K562 (cell line): Measurements from ENCODE around the gene NECTIN1. TPM values are rescaled to one million over a fixed set of nuclear protein-coding genes. Genes with fewer than 3 reads are reported as not detected.
A peak's percentile ranks its signal among the peaks of the same experiment; 100 is the strongest.

Source experiments
- ATAC-seq: fragments of 200-7000 bp; cut with Tn5 transposase; 3 replicates; pipeline ENCODE4 v1.9.1; 2020; ENCODE audit warnings: moderate library complexity
- BruUV-seq: library from RNA; stranded (reverse); fragments of 400-500 nt; replicated peaks from 2 replicates; lab custom pipeline; 2021; lab: Mats Ljungman, UMichigan
- CTCF ChIA-PET: fragments of 300-600 bp; formaldehyde crosslinking; extraction: SDS; loops from one replicate; lab custom pipeline; 2021; ENCODE audit warnings: low intra/inter-chr PET ratio; lab: Yijun Ruan, JAX
- POLR2A ChIA-PET: fragments of 300-600, 350-650 bp; sonication (Branson Sonifier 250); formaldehyde crosslinking; extraction: SDS; loops from one replicate; lab custom pipeline; 2021; ENCODE audit warnings: antibody characterized with exemption, inconsistent platforms; lab: Yijun Ruan, JAX
- DNase-seq, 4 experiments: peaks; one replicate each; pipeline versions ENCODE4 v3.0.0 to v3.0.0-alpha.2; 2011 to 2018; ENCODE audit warnings: low spot score in 3 of 4, mixed read lengths in 3 of 4; ENCODE audit errors: extremely low read depth in 1 of 4
- FAIRE-seq: peaks from 2 replicates; lab custom pipeline; 2011; peaks lifted over from hg19 to GRCh38; lab: Jason Lieb, UNC
- H2AFZ ChIP-seq: 2 replicates; pipeline ENCODE4 v1.6.0; 2011; ENCODE audit warnings: low read depth, low read length, control low read depth, inconsistent platforms
- H3K27ac ChIP-seq: fragments of 200-600 bp; 3 replicates; pipeline ENCODE4 v1.8.0; 2011; ENCODE audit warnings: low read depth, mild to moderate bottlenecking, control low read depth, inconsistent platforms, low read length, moderate library complexity, mixed read lengths; ENCODE audit errors: extremely low read depth
- H3K27me3 ChIP-seq, 2 experiments: fragments of 300-600 bp in 1 of 2; 2 replicates in 1 of 2; 3 replicates in 1 of 2; pipeline versions ENCODE4 v1.6.0 to v1.8.0; 2011; ENCODE audit warnings: inconsistent platforms in 2 of 2, low read length in 2 of 2, mild to moderate bottlenecking in 1 of 2, mixed read lengths in 1 of 2, moderate library complexity in 1 of 2; ENCODE audit not compliant: control insufficient read depth in 2 of 2, insufficient read depth in 2 of 2
- H3K36me3 ChIP-seq: fragments of 300-600 bp; 3 replicates; pipeline ENCODE4 v1.8.0; 2011; ENCODE audit warnings: mild to moderate bottlenecking, low read length, inconsistent platforms; ENCODE audit not compliant: control insufficient read depth, insufficient read depth
- H3K4me1 ChIP-seq, 2 experiments: fragments of 200-600 bp in 1 of 2; replicated peaks in 1 of 2; 2 replicates in 1 of 2; 3 replicates in 1 of 2; pipeline versions ENCODE4 v1.5.1 to v1.8.0; 2011; ENCODE audit warnings: inconsistent platforms in 2 of 2, low read length in 2 of 2, mild to moderate bottlenecking in 1 of 2, mixed read lengths in 1 of 2, moderate library complexity in 1 of 2; ENCODE audit not compliant: control insufficient read depth in 2 of 2, insufficient read depth in 2 of 2
- H3K4me2 ChIP-seq: 2 replicates; pipeline ENCODE4 v1.6.1; 2011; ENCODE audit warnings: low read length, control low read depth, inconsistent platforms, mixed read lengths; ENCODE audit not compliant: insufficient read depth
- H3K4me3 ChIP-seq: fragments of 200-600 bp; sonication (generic), shearing (Covaris generic); 2 replicates; pipeline ENCODE4 v1.5.1; 2016; ENCODE audit warnings: control low read depth, inconsistent platforms
- H3K79me2 ChIP-seq: fragments of 200-600 bp; 3 replicates; pipeline ENCODE4 v1.8.0; 2011; ENCODE audit warnings: low read length, inconsistent platforms; ENCODE audit not compliant: control insufficient read depth, insufficient read depth
- H3K9ac ChIP-seq, 2 experiments: 2 replicates each; pipeline versions ENCODE4 v1.6.0 to v1.6.1; 2011; ENCODE audit warnings: low read depth in 2 of 2, low read length in 2 of 2, control low read depth in 1 of 2, inconsistent platforms in 1 of 2, mild to moderate bottlenecking in 1 of 2, mixed read lengths in 1 of 2; ENCODE audit not compliant: insufficient read depth in 1 of 2
- H3K9me1 ChIP-seq: one replicate; pipeline ENCODE4 v1.6.0; 2011; ENCODE audit warnings: inconsistent platforms, mild to moderate bottlenecking, low read length, moderate library complexity; ENCODE audit not compliant: control insufficient read depth, insufficient read depth
- H3K9me3 ChIP-seq: replicated peaks from 2 replicates; pipeline ENCODE4 v1.5.1; 2011; ENCODE audit warnings: low read depth, low read length, inconsistent platforms; ENCODE audit not compliant: control insufficient read depth, insufficient read depth
- H4K20me1 ChIP-seq: replicated peaks from 2 replicates; pipeline ENCODE4 v1.6.1; 2011; ENCODE audit warnings: low read length, inconsistent platforms, mixed read lengths; ENCODE audit not compliant: control insufficient read depth, insufficient read depth
- COPS2 ChIP-seq: fragments of 450-650 bp; conservative IDR thresholded peaks from 2 replicates; pipeline ENCODE4 v1.6.1; 2016; ENCODE audit warnings: mild to moderate bottlenecking, moderate library complexity
- ELF2 ChIP-seq: fragments of 250-450 bp; sonication (Bioruptor Pico); IDR thresholded peaks from 2 replicates; pipeline ENCODE4 v1.5.0; 2021; ENCODE audit warnings: mild to moderate bottlenecking
- KDM2B ChIP-seq: fragments of 250-450 bp; sonication (Bioruptor Pico); IDR thresholded peaks from 2 replicates; pipeline ENCODE4 v1.8.0; 2021; ENCODE audit warnings: mild to moderate bottlenecking, moderate library complexity
- L3MBTL2 ChIP-seq: fragments of 450-650 bp; IDR thresholded peaks from 2 replicates; pipeline ENCODE4 v1.6.1; 2016; ENCODE audit warnings: mild to moderate bottlenecking, moderate library complexity
- MCM2 ChIP-seq: fragments of 450-650 bp; IDR thresholded peaks from 2 replicates; pipeline ENCODE4 v1.6.1; 2017; ENCODE audit warnings: low read depth, mild to moderate bottlenecking
- MTA2 ChIP-seq: fragments of 450-650 bp; IDR thresholded peaks from 2 replicates; pipeline ENCODE4 v1.6.1; 2016; ENCODE audit warnings: low read depth
- PML ChIP-seq: IDR thresholded peaks from 2 replicates; pipeline ENCODE4 v1.6.1; 2012; ENCODE audit warnings: low read length, inconsistent platforms
- ZNF551 ChIP-seq: fragments of 250-450 bp; sonication (Bioruptor Pico); IDR thresholded peaks from 2 replicates; pipeline ENCODE4 v1.5.0; 2021; ENCODE audit warnings: mild to moderate bottlenecking, moderate library complexity
- ZNF589 ChIP-seq: fragments of 200-800 bp; sonication (Bioruptor generic); IDR thresholded peaks from 2 replicates; pipeline ENCODE4 v1.6.1; 2016; ENCODE audit warnings: low read depth, missing genetic modification characterization, missing compliant biosample characterization
- WGBS: fragments of 100-300 bp; shearing (Covaris generic); methylation state at CpG from one replicate; pipeline ENCODE4 v1.1.6; 2016; ENCODE audit warnings: low coverage, mixed read lengths; ENCODE audit not compliant: insufficient coverage; ENCODE audit errors: missing lambda C conversion rate; 5-methylcytosine and 5-hydroxymethylcytosine counted together
- in situ Hi-C: fragments of 300-500 bp; cut with MboI; formaldehyde crosslinking; loops from 4 replicates; pipeline ENCODE4 v1.15.0; 2018; ENCODE audit warnings: inconsistent platforms, mixed read lengths
- intact Hi-C: fragments of 100-400 bp; cut with micrococcal nuclease; formaldehyde crosslinking; loops from 2 replicates; pipeline ENCODE4 v1.14.2; 2022
- polyA plus RNA-seq, 8 experiments: library from polyadenylated mRNA; depleted of rRNA in 4 of 8; stranded (reverse) in 5 of 8; unstranded in 3 of 8; fragments of >200 nt; fragmentation: Nextera tagmentation in 2 of 8; fragmentation: Illumina TruSeq in 1 of 8; extraction: Ambion mirVana in 2 of 8; extraction: Trizol in 1 of 8; gene quantifications; 2 replicates each; pipeline versions ENCODE4 v1.2.1 to v1.2.3, GENCODE V29; 2011 to 2014; ENCODE audit warnings: inconsistent platforms in 1 of 8, missing spikeins in 1 of 8
- total RNA-seq, 7 experiments: library from RNA; depleted of rRNA in 6 of 7; stranded (reverse); fragments of >200 nt in 6 of 7; fragmentation: Illumina TruSeq in 2 of 7; extraction: Trizol in 2 of 7; gene quantifications; 2 replicates each; pipeline versions ENCODE4 v1.2.1 to v1.2.3, GENCODE V29; 2011 to 2021; ENCODE audit warnings: low replicate concordance in 1 of 7

NECTIN1 gene
- total and polyA plus RNA-seq, 9 of the 15 experiments (the other 6 are each of a cell fraction or from before 2014, with no cell fraction given), result 0.09 to 0.53 (median 0.23) TPM; not detected in 2

GRCh38 chr11:119696378-119697222 is 32.4 kb downstream of the NECTIN1 start:
- DNase-seq (peak in 3 of 4 experiments; percentile 17 to 23 (median 21)), ATAC-seq (no peak), FAIRE-seq (no peak)
- H3K79me2 ChIP-seq, result no peaks in the 10 kb centered on the region
- no peak overlapping the region for H3K4me3 ChIP-seq
- no TSS peak for BruUV-seq
- no peaks in the 10 kb centered on the region for H3K9me3 ChIP-seq
- in situ Hi-C loops (no loop called here), intact Hi-C loops (no loop called here)
- peaks cover 4% of the 10 kb centered on the region for H3K9me1 ChIP-seq
- no peak for TF ChIP-seq KDM2B (CRISPR knock-in tag)
- no peak for TF ChIP-seq ZNF589
- TF ChIP-seq COPS2, result no peak
- no peak for TF ChIP-seq MCM2
- TF ChIP-seq MTA2, result no peak
- no peak for TF ChIP-seq ELF2 (CRISPR knock-in tag)
- TF ChIP-seq ZNF551 (CRISPR knock-in tag), result no peak
- no peak for TF ChIP-seq PML
- TF ChIP-seq L3MBTL2, result no peak
- no peak overlapping the region for H2AFZ ChIP-seq
- H3K4me2 ChIP-seq, result no peak overlapping the region
- POLR2A ChIA-PET, result no interaction called here
- CTCF ChIA-PET, result no interaction called here
- peaks cover 10 to 78% of the 10 kb centered on the region in 2 experiments; a peak in 4 of 5 replicates for H3K27me3 ChIP-seq
- peaks cover 4% of the 10 kb centered on the region for H4K20me1 ChIP-seq
- H3K27ac ChIP-seq, result no peak overlapping the region
- H3K4me1 ChIP-seq, result no peaks in the 10 kb centered on the region
- H3K36me3 ChIP-seq, result no peaks in the 10 kb centered on the region
- WGBS, result 1% methylated on average over 16 of the region's 20 CpGs
- H3K9ac ChIP-seq, result no peak overlapping the region
